Measurements from ENCODE around the gene METTL6.
"Not testable (repeated sequence)": the region's sequence is repeated elsewhere in the genome, so short reads cannot be mapped to it uniquely, and the experiment has no call there.

The METTL6 gene

DNA sequence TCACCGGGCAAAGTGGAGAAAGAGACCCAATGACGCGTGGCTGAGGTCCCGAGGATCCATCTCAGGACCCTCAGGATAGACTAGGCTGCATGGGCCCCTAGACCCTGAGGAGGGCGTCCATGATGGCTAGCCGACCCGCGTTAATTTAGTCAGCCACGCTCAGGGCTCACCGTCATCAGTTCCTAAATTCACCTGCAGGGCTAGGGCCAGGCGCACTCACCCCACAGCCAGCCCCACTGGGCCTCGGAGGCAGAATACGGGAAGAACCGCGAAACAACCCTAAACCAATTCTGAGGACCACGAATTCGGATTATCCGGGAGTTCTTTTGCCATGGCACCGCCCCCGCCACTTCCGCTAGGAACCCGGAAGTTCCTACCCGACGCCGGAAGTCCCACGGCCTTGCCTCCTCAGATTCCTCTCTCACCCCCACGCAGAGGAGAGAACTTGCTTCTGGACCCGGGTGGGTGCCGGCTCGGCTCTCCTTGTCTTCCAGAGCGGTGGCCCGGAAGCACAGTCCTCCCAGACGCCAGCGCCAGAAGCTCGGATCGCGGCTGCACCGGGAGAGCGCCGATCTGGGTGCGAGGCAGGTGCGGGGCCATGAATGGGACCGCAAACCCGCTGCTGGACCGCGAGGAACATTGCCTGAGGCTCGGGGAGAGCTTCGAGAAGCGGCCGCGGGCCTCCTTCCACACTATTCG lies at the start of gene METTL6, which contains the start of gene EAF1:
Gene METTL6, minus strand, starts transcription at position 363 of the 699 bp plus-strand sequence. CDS start 1,033 bp downstream, outside the sequence.
Gene EAF1, plus strand, starts transcription at position 417 of the 699 bp plus-strand sequence. Its CDS starts 182 bp downstream, at position 599.
- DNase-seq: no peak

DNA sequence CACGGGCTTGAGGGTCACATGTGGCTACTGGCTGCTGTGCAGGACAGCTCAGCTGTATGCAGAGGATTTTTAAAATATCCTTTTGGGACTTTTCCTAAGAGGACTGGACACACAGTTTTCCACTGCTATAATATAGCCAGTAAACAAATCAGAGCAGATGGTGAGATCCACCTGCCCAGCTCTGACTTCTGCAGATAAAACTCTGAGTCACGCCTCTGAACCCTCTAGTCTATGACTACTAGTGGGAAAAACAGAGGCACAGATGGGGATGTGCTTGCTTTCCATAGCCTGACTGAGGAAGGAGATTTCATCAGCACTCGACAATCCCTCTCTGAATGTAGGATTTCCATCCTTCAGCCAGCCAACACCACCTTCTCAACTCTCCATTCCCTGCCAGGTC lies 49.0 kb upstream of the METTL6 start:
- no peak for DNase-seq

DNA sequence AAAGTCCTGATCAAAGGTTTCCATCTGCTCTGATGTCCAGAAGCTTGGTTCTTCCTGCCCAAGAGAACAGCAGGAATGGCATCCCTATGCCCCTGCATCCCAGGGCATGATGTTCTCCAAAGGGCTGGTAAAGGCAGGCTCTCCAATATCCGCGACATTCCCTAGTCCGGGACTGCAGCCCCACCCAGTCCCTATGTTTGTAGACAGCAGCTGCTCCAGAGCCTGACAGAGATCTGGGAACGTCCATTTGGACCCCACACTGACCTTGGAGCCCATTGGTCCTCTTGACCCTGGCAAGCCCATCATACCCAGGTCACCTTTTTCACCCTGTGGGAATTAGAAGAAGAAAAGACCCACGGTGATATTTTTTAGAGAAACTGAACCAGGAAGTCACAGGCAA lies 47.8 kb upstream of the METTL6 start:
- DNase-seq: no peak

- no peak for DNase-seq
Observed at GRCh38 chr3:15471861-15472260, 44.5 kb upstream of the METTL6 start.

DNA sequence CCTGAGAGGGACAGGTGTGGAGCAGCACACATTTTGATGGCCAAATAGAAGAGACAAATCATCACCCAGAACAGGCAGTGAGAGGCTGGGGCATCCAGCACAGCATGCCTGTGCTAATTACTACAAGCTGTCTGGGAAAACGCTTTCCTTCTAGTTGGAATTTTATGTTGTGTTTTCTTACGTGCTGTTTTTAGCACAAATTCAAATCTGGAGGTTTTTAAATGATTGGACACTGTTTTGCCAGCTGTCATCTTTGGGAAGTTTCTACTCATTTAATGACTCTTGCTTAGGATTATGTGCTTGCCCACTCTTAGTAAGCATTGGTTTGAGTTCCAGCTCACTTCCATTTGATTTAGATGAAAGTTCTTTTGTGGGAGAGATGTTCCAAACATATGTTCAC lies 43.5 kb upstream of the METTL6 start:
- DNase-seq: no peak

DNA sequence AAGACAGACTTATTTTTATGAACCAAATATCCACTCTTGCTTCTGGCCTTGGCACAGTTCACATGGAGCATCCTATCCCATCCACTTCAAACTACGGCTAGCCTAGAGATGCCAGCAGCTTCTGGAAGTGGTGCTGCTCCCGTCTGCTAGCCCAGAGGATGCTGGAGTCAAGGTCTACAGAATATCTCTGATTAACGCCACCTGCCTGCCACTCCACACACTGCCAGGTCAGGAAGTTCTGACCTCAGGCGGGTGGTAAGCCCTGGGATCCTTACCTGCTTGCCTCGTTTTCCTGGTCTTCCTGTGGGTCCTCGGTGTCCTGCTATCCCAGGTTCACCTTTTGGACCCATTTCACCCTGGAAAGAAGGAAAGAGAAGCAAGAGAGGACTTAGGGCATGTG lies 42.9 kb upstream of the METTL6 start:
- no peak for DNase-seq

DNA sequence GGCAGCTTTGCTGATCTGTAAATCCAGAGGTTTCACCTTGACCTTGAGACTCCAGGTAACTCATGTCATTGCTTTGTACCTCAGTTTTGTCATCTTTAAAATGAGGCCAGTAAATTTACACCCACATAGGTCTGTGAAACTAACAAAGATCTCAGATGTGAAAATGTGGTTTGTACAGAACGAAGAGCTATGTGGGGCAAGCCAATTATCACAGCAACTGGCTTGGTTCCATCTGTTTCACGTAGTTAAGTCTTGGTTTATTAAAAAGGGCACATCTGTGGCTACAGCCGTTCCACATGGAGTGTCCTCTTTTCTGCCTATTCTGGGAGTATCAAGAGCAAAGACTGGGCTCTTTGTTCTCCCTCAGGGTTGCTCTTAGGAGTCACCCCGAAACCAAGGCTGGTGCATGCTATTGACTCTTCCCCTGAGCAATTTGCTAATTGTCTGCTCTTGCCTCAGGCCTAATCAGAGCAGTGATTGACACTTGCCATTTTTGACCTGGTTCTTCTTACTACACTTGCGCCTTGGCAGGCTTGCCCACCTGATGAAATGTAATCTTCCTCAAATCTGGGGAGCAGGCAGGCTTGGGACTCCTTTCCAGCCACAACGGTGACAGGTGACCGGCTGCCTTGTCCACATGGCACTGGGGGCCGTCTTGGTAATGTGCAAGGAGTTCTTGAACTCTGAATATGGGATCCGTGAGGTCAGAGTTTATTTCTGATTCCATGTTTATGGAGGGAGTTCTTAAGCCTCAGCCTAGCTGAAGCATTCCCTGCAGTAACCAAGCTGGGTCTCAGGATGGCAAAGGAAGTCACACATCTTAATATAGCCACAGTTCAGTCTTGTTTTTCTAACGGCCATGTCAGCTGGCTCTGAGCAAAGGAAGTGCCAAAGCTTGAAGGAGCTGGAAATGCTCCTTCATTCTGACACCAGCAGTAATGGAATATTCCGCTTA lies 40.2 kb upstream of the METTL6 start:
- DNase-seq: no peak

GRCh38 chr3:15465876-15466585 lies 38.7 kb upstream of the METTL6 start:
- no peak for DNase-seq

DNA sequence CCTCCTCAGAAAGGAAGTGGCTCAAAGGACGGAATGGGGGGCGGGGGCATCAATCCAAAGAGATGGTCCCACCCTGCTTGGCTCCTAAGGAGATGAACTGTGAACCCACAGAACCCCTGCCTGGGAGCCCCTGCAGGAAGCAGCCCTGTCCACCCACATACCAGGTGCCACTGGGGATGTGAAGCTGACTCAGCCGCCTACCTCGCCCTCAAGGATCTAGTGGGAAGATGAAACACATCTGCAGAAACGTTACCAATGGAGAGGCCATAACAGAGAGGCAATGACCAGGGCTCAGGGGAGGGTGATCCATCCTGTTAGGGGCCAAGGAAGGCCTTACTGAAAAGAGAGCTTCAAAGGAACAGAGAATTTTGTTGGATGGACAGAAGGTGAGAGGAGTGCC lies 35.1 kb upstream of the METTL6 start:
- no peak for DNase-seq

- no peak for DNase-seq
Observed at GRCh38 chr3:15460891-15461531, 33.7 kb upstream of the METTL6 start.

GRCh38 chr3:15458212-15458780 lies 31.0 kb upstream of the METTL6 start:
- DNase-seq: no peak

DNA sequence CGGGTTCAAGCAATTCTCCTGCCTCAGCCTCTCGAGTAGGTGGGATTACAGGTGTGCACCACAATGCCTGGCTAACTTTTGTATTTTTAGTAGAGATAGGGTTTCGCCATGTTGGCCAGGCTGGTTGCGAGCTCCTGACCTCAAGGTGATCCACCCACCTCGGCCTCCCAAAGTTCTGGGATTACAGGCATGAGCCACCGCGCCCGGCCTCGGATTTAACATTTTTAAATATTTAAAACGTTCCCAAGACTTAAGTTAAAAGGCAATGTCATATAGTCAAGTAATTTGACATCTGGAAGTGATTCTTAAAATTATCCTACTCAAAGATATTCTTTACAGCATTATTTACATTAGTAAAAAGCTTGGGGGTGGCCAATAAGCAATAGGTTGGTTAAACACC lies 29.6 kb upstream of the METTL6 start:
- not testable (repeated sequence) for DNase-seq

DNA sequence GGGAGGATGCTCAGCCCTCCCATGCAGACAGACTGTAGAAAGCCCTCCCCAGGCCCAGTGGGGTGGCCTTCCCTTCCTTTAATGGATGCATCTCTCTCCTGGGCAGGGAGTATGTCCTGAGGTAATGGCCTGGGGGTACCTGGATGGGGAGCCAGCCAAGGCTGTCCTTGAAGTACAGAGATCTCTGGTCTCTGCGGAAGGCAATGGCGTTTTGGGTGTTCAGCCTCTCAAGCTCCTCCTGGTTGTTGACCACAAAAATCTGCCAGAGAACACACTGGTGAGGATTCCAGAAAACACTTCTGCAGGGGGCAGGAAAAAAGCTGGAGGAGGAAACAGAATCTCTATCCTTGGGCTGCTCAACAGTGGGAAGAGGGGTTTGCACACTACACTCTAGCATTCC lies 29.0 kb upstream of the METTL6 start:
- no peak for DNase-seq

DNA sequence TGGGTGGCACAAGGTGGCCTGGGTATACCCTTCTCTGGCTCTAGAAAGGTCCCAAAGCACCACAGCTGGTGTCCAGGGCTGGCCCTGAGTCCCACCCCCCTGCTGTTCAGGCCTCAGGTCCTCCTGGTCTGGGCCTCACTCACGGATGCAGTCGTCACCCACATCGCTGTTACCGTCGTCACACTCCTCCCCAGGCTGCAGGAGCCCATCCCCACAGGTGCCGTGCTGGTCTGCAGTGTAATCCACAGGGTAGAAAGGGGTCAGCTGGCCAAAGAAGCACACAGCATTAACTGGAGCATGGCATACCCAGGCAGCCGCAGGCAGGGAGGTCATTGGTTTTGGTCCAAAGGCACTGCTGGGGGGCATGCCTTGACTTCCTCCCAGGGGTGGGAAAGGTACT lies 28.4 kb upstream of the METTL6 start:
- no peak for DNase-seq

DNA sequence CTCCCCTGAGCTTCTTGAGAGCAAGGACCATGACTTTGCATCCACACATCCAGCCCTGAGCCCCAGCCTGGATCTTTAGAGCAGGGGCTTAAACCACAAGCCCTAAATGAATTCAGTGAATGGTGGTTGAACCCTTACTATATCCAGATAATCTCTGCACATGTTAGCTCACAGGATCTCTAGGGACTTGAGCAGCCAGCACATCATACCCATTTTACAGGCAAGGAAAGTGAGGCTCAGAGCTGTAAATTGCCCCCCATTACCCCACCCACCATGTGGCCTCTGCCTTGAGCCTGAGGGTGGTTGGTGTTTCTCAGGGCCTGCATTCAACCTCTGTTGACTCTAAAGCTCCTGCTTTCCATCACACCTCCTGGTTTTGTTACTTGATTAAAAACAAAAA lies 27.6 kb upstream of the METTL6 start:
- DNase-seq: no peak

DNA sequence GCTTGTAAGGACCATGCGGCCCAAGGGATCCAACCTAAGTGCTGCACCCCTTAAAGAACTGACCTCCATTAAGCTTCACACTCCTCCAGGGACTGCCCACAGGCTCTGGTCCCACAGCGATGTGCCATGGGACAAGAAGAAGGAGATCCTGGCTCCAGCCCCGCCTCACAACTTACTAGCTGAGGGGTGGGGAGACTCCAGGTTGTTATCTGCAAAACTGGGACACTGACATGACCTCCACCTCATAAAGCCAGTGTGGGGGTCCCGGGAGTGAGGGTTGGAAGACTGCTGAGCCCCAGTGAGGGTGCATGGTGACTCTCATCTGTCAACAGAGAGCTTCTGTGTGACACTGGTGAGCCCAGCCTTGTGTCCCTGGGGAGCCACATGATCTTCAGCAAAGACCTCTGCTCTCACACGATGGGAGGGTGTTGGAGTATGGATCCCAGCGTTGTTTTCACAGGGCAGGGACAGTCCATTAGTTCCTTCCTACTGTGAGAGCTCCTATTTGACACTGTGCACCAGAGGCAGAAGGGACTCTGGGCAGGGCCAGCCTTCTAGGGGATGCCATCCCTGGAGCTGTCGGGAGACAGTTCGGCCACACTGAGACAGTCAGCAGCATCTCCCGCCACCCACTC lies 26.8 kb upstream of the METTL6 start:
- DNase-seq: no peak

- no peak for DNase-seq
Observed at GRCh38 chr3:15453501-15453900, 26.2 kb upstream of the METTL6 start.

DNA sequence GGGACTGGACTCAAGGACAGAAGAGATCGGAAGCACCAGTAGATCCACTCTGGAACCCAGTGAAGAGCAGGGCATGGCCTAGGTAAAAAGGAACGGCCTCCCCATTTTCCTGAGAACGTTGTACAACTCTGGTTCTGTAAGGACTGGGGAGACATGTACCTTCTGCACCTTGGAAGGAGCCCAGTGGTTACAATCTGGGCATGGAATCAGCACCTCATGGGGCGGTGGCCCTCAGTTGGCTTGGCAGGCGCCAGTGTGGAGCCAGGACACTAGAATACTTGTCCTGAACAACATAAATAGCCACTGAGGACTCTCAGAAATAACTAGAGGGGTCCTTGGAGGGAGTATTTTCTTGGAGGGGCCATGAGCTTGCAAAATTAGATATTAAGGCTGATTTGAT lies 25.6 kb upstream of the METTL6 start:
- DNase-seq: no peak

GRCh38 chr3:15452156-15452555 lies 24.8 kb upstream of the METTL6 start:
- no peak for DNase-seq

DNA sequence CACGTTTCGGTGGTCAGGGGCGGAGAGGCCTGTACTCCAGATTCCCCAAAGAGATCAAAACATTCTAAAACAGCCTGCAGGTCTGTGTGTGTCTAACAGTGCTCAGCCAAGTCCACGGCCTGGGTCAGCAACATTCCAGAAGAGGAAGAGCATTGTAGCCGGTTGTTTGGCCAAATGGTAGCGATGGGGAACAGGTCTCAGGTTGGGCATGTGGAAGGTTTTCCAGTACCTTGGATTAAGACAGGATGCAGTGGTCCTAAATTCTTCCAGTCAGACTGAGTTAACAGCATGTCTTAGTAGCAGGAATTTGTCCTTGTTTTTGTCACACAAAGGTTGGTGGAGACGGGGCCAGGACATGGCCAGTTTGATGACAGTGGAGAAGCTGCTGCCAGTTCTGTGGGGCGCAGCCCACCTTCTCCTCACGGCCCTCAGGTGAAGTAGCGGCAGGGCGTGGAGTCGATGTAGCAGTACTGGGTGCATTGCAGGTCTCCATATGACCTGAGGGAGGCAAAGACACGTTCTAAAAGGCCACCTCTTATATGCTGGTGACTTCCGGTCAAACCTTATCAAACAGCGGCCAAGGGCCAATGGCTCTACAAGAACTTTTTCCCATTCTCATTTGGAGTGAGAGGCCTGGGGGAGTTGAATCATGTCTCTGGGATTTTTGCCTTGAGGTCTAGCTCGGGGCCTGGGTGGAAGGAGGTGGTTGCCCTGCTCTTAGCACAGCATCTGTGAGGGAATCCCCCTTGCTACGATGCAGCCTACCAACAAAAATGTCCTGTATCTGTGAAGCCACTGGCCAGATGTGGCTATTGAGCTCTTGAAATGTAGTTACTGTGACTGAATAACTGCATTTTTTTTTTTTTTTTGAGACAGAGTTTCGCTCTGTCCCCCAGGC lies 24.1 kb upstream of the METTL6 start:
- no peak for DNase-seq
